PC-9 (cell line): ENCODE data around the gene MDH2.

Experiments used
- CTCF ChIP-seq: fragments of 200-600 bp; sonication (generic); conservative IDR thresholded peaks from 2 replicates; pipeline ENCODE4 v1.6.1; 2017; ENCODE audit warnings: mixed run types, antibody characterized with exemption, mild to moderate bottlenecking, moderate library complexity
- EZH2 ChIP-seq: fragments of 200-600 bp; sonication (generic); IDR thresholded peaks from 2 replicates; pipeline ENCODE4 v1.8.0; 2017; ENCODE audit warnings: antibody characterized with exemption, low read depth

GRCh38 chr7:76040126-76040525 is 7.8 kb upstream of the MDH2 start:
- TF ChIP-seq CTCF: no peak
- no peak for TF ChIP-seq EZH2
